H1 (cell line): Measurements from ENCODE around the gene GPX7. TPM values are rescaled to one million over a fixed set of nuclear protein-coding genes. Genes with fewer than 3 reads are reported as not detected.

Experiments
- CTCF ChIA-PET: fragments of 300-600 bp; sonication (Branson Sonifier 250); formaldehyde crosslinking; loops from one replicate; lab custom pipeline; 2021; ENCODE audit not compliant: partially characterized antibody; lab: Charles Lee
- POLR2A ChIA-PET: fragments of 300-600 bp; sonication (Branson Sonifier 250); formaldehyde crosslinking; loops from one replicate; lab custom pipeline; 2021; ENCODE audit warnings: inconsistent platforms; ENCODE audit not compliant: partially characterized antibody; lab: Charles Lee
- DNase-seq, 2 experiments: peaks; one replicate each; pipeline versions ENCODE4 v3.0.0 to v3.0.0-alpha.2; 2010 to 2022; ENCODE audit warnings: low spot score in 2 of 2, low read depth in 1 of 2, mixed read lengths in 1 of 2
- FAIRE-seq: peaks from 2 replicates; lab custom pipeline; 2011; peaks lifted over from hg19 to GRCh38; lab: Jason Lieb, UNC
- H2AFZ ChIP-seq: 2 replicates; pipeline ENCODE4 v1.8.1; 2012; ENCODE audit warnings: low read length, inconsistent platforms
- H2AK5ac ChIP-seq: 2 replicates; pipeline ENCODE4 v1.6.1; 2013; ENCODE audit warnings: low read depth, low read length
- H2BK120ac ChIP-seq: replicated peaks from 2 replicates; pipeline ENCODE3; 2013; ENCODE audit warnings: low read depth, low read length, inconsistent platforms
- H2BK12ac ChIP-seq: 2 replicates; pipeline ENCODE4 v1.6.1; 2013; ENCODE audit warnings: low read depth, low read length
- H2BK15ac ChIP-seq: 2 replicates; pipeline ENCODE4 v1.6.1; 2013; ENCODE audit warnings: low read length
- H2BK20ac ChIP-seq: 2 replicates; pipeline ENCODE4 v1.6.1; 2013; ENCODE audit warnings: low read length
- H2BK5ac ChIP-seq: 2 replicates; pipeline ENCODE4 v1.6.1; 2013; ENCODE audit warnings: low read depth, low read length
- H3K14ac ChIP-seq: 2 replicates; pipeline ENCODE4 v1.6.1; 2013; ENCODE audit warnings: inconsistent platforms; ENCODE audit not compliant: insufficient read length
- H3K18ac ChIP-seq: 2 replicates; pipeline ENCODE4 v1.6.1; 2013; ENCODE audit warnings: low read length; ENCODE audit errors: extremely low read depth
- H3K23ac ChIP-seq: 2 replicates; pipeline ENCODE4 v1.6.1; 2013; ENCODE audit warnings: inconsistent platforms; ENCODE audit not compliant: insufficient read length
- H3K23me2 ChIP-seq: 2 replicates; pipeline ENCODE4 v1.6.1; 2013; ENCODE audit warnings: low read depth, low read length
- H3K27ac ChIP-seq: 2 replicates; pipeline ENCODE4 v1.6.1; 2011; ENCODE audit warnings: low read depth, low read length, inconsistent platforms
- H3K27me3 ChIP-seq, 4 experiments: replicated peaks in 1 of 4; 1 replicate in 1 of 4; 2 replicates in 3 of 4; pipeline versions ENCODE4 v1.6.1 to v1.8.1; 2011 to 2013; ENCODE audit warnings: low read length in 3 of 4, mild to moderate bottlenecking in 3 of 4, inconsistent platforms in 2 of 4, mixed read lengths in 2 of 4, moderate library complexity in 1 of 4; ENCODE audit not compliant: control insufficient read depth in 3 of 4, insufficient read depth in 3 of 4; ENCODE audit errors: extremely low read depth in 1 of 4
- H3K36me3 ChIP-seq, 4 experiments: 2 replicates each; pipeline versions ENCODE4 v1.6.1 to v1.8.1; 2011 to 2013; ENCODE audit warnings: mild to moderate bottlenecking in 4 of 4, low read length in 3 of 4, moderate library complexity in 2 of 4, control low read depth in 1 of 4, inconsistent platforms in 1 of 4; ENCODE audit not compliant: insufficient read depth in 4 of 4, control insufficient read depth in 2 of 4
- H3K4ac ChIP-seq: replicated peaks from 2 replicates; pipeline ENCODE3; 2013; ENCODE audit warnings: low read length, low read depth, mixed read lengths, inconsistent platforms; ENCODE audit not compliant: insufficient read length
- H3K4me1 ChIP-seq, 4 experiments: replicated peaks in 1 of 4; 1 replicate in 1 of 4; 2 replicates in 3 of 4; pipeline versions ENCODE4 v1.6.1 to v1.8.1; 2011 to 2013; ENCODE audit warnings: low read length in 3 of 4, inconsistent platforms in 2 of 4, mixed read lengths in 1 of 4; ENCODE audit not compliant: insufficient read depth in 4 of 4, control insufficient read depth in 3 of 4
- H3K4me2 ChIP-seq, 2 experiments: 2 replicates each; pipeline versions ENCODE4 v1.6.1 to v1.8.1; 2011 to 2013; ENCODE audit warnings: low read depth in 2 of 2, low read length in 2 of 2, control low read depth in 1 of 2, inconsistent platforms in 1 of 2, mild to moderate bottlenecking in 1 of 2; ENCODE audit not compliant: insufficient read depth in 1 of 2
- H3K4me3 ChIP-seq, 4 experiments: fragments of 200-600, 300-600 bp in 1 of 4; sonication (generic), shearing (Covaris generic), sonication (Bioruptor Twin) in 1 of 4; 2 replicates each; pipeline versions ENCODE4 v1.5.1 to v1.8.1; 2011 to 2016; ENCODE audit warnings: low read length in 4 of 4, low read depth in 3 of 4, control low read depth in 2 of 4, inconsistent platforms in 2 of 4, mild to moderate bottlenecking in 2 of 4, mixed read lengths in 1 of 4, moderate library complexity in 1 of 4; ENCODE audit not compliant: insufficient read depth in 2 of 4; ENCODE audit errors: extremely low read depth in 1 of 4
- H3K56ac ChIP-seq: replicated peaks from 2 replicates; pipeline ENCODE3; 2013; ENCODE audit warnings: low read depth, mild to moderate bottlenecking, mixed read lengths, low read length, inconsistent platforms; ENCODE audit not compliant: insufficient read length
- H3K79me1 ChIP-seq: 2 replicates; pipeline ENCODE4 v1.6.1; 2013; ENCODE audit warnings: low read depth, low read length, control low read depth
- H3K79me2 ChIP-seq, 2 experiments: 2 replicates each; pipeline versions ENCODE4 v1.6.1 to v1.8.1; 2012 to 2013; ENCODE audit warnings: low read length in 2 of 2, mild to moderate bottlenecking in 2 of 2, inconsistent platforms in 1 of 2; ENCODE audit not compliant: insufficient read depth in 2 of 2, control insufficient read depth in 1 of 2
- H3K9ac ChIP-seq, 4 experiments: replicated peaks in 1 of 4; 1 replicate in 1 of 4; 2 replicates in 3 of 4; pipeline versions ENCODE4 v1.6.1 to v1.8.1; 2011 to 2013; ENCODE audit warnings: low read depth in 3 of 4, low read length in 3 of 4, control low read depth in 2 of 4, mild to moderate bottlenecking in 2 of 4, moderate library complexity in 2 of 4, inconsistent platforms in 1 of 4; ENCODE audit errors: extremely low read depth in 1 of 4
- H3K9me3 ChIP-seq, 2 experiments: 2 replicates each; pipeline versions ENCODE4 v1.6.1 to v1.8.1; 2012 to 2013; ENCODE audit warnings: mild to moderate bottlenecking in 2 of 2, moderate library complexity in 2 of 2, control low read depth in 1 of 2, inconsistent platforms in 1 of 2, low read depth in 1 of 2, low read length in 1 of 2, mixed read lengths in 1 of 2; ENCODE audit not compliant: insufficient read depth in 2 of 2
- H4K20me1 ChIP-seq, 2 experiments: replicated peaks in 1 of 2; 2 replicates each; pipeline versions ENCODE3 to v1.8.1; 2011 to 2013; ENCODE audit warnings: inconsistent platforms in 2 of 2, low read length in 2 of 2, mild to moderate bottlenecking in 1 of 2; ENCODE audit not compliant: insufficient read depth in 2 of 2, control insufficient read depth in 1 of 2
- H4K5ac ChIP-seq: 2 replicates; pipeline ENCODE4 v1.6.1; 2013; ENCODE audit warnings: low read length, low read depth, mixed read lengths, inconsistent platforms; ENCODE audit not compliant: insufficient read length
- H4K8ac ChIP-seq: 2 replicates; pipeline ENCODE4 v1.8.0; 2013; ENCODE audit warnings: mild to moderate bottlenecking, moderate library complexity, low read length, inconsistent platforms; ENCODE audit not compliant: insufficient read depth; ENCODE audit errors: extremely low read depth
- H4K91ac ChIP-seq: replicated peaks from 2 replicates; pipeline ENCODE3; 2013; ENCODE audit warnings: low read length, mixed read lengths, inconsistent platforms; ENCODE audit not compliant: insufficient read length
- ATF2 ChIP-seq: IDR thresholded peaks from 2 replicates; pipeline ENCODE4 v1.6.1; 2012; ENCODE audit warnings: low read length, inconsistent platforms
- BCL11A ChIP-seq, 2 experiments: IDR thresholded peaks; one replicate each; pipeline ENCODE4 v1.6.1; 2011; ENCODE audit warnings: low read depth in 2 of 2, low read length in 2 of 2, mild to moderate bottlenecking in 2 of 2
- EP300 ChIP-seq, 2 experiments: IDR thresholded peaks; 1 replicate in 1 of 2; 2 replicates in 1 of 2; pipeline ENCODE4 v1.6.1; 2011 to 2012; ENCODE audit warnings: low read depth in 2 of 2, low read length in 2 of 2, mild to moderate bottlenecking in 2 of 2, borderline replicate concordance in 1 of 2, inconsistent platforms in 1 of 2, moderate library complexity in 1 of 2
- GTF2F1 ChIP-seq: IDR thresholded peaks from 2 replicates; pipeline ENCODE4 v1.6.1; 2012; ENCODE audit warnings: low read depth, low read length, improper control_type of control experiment, borderline replicate concordance
- KDM4A ChIP-seq: IDR thresholded peaks from one replicate; pipeline ENCODE4 v1.7.1; 2012; ENCODE audit warnings: low read depth, mild to moderate bottlenecking, moderate library complexity, low read length, inconsistent platforms; ENCODE audit not compliant: severe bottlenecking
- PHF8 ChIP-seq: fragments of 200-600 bp; sonication (generic); conservative IDR thresholded peaks from 2 replicates; pipeline ENCODE4 v1.7.1; 2012; ENCODE audit warnings: low read depth, mild to moderate bottlenecking, inconsistent platforms, low read length, moderate library complexity
- RBBP5 ChIP-seq: IDR thresholded peaks from 2 replicates; pipeline ENCODE4 v1.7.1; 2012; ENCODE audit warnings: low read depth, mild to moderate bottlenecking, inconsistent platforms, low read length, moderate library complexity, borderline replicate concordance
- RNF2 ChIP-seq: fragments of 200-900, 300-1000 bp; sonication (generic); IDR thresholded peaks from 2 replicates; pipeline ENCODE4 v1.7.1; 2016; ENCODE audit warnings: borderline replicate concordance, low read depth, mild to moderate bottlenecking, antibody characterized with exemption, low read length; ENCODE audit not compliant: poor library complexity, severe bottlenecking; ENCODE audit errors: missing control alignments
- ZNF274 ChIP-seq: IDR thresholded peaks from 2 replicates; pipeline ENCODE4 v1.7.0; 2012; ENCODE audit warnings: low read length, borderline replicate concordance; ENCODE audit errors: extremely low read depth
- WGBS, 2 experiments: shearing (Covaris generic) in 1 of 2; methylation state at CpG; one replicate each; pipeline versions ENCODE4 v1.1.6 to v1.1.7; 2013 to 2015; ENCODE audit warnings: low lambda C conversion rate in 2 of 2, mixed read lengths in 2 of 2, inconsistent platforms in 1 of 2, low coverage in 1 of 2, missing lambda C conversion rate in 1 of 2; ENCODE audit not compliant: insufficient replicate concordance in 2 of 2, insufficient coverage in 1 of 2, insufficient read length in 1 of 2; ENCODE audit errors: extremely low coverage in 1 of 2, missing lambda C conversion rate in 1 of 2; 5-methylcytosine and 5-hydroxymethylcytosine counted together
- polyA plus RNA-seq, 7 experiments: library from polyadenylated mRNA; depleted of rRNA in 3 of 7; stranded (reverse) in 5 of 7; unstranded in 2 of 7; fragments of >200 nt in 5 of 7; fragments of 200-250 nt in 2 of 7; gene quantifications; 1 replicate in 5 of 7; 2 replicates in 1 of 7; 4 replicates in 1 of 7; pipeline versions ENCODE4 v1.2.1 to v1.2.3, GENCODE V29; 2011 to 2013; ENCODE audit warnings: missing spikeins in 2 of 7, mixed read lengths in 2 of 7
- total RNA-seq: library from RNA; stranded (reverse); fragmentation: NEBNext Ultra II Directional; extraction: Animal tissue kit (Norgen Biotek cat#: 25700); gene quantifications from 2 replicates; pipeline ENCODE4 v1.2.1, GENCODE V29; 2021

GPX7 gene
- total and polyA plus RNA-seq, 2 of the 8 experiments (the other 6 are each of a cell fraction or from before 2014, with no cell fraction given): 13.0 to 37.5 TPM

- no peak overlapping the region for H2AK5ac ChIP-seq
- TF ChIP-seq RNF2 (no peak), GTF2F1 (no peak), RBBP5 (no peak), EP300 (IDR thresholded peaks at IDR 0.05; ENCODE audit: borderline replicate concordance in 1 of 2, low read depth in 2 of 2, low read length in 2 of 2) (no peak), KDM4A (no peak), ATF2 (no peak), BCL11A (IDR thresholded peaks at IDR 0.05; ENCODE audit: low read depth in 2 of 2, low read length in 2 of 2) (no peak), PHF8 (no peak), ZNF274 (no peak)
Observed at GRCh38 chr1:52615489-52616042, 13.4 kb downstream of the GPX7 start.

More at GRCh38 chr1:52615489-52616042, 13.4 kb downstream of the GPX7 start:
- POLR2A ChIA-PET: interaction anchor here (1.3 to 2.2 kb wide), 2 partner anchors 12 to 14 kb away, joined by 4 read pairs; partner anchors contain the start of gene GPX7
- no peak for FAIRE-seq
- H2AFZ ChIP-seq: no peak overlapping the region
- no peak overlapping the region for H3K4ac ChIP-seq
- no peak overlapping the region for H4K5ac ChIP-seq
- H2BK12ac ChIP-seq: no peak overlapping the region
- no peak overlapping the region for H2BK120ac ChIP-seq
- H3K23me2 ChIP-seq: no peaks in the 10 kb centered on the region; the same call in 1 of the 2 replicates
- H2BK5ac ChIP-seq: no peak overlapping the region
- H3K18ac ChIP-seq: no peak overlapping the region
- DNase-seq: no peak
- no peaks in the 10 kb centered on the region for H3K36me3 ChIP-seq
- H3K56ac ChIP-seq: no peak overlapping the region
- no peaks in the 10 kb centered on the region for H3K79me1 ChIP-seq
- no peaks in the 10 kb centered on the region for H3K27me3 ChIP-seq
- H3K23ac ChIP-seq: no peak overlapping the region
- CTCF ChIA-PET: no interaction called here
- no peak overlapping the region for H3K9ac ChIP-seq
- no peaks in the 10 kb centered on the region for H3K9me3 ChIP-seq
- no peak overlapping the region for H4K8ac ChIP-seq
- H2BK15ac ChIP-seq: no peak overlapping the region
- WGBS, 2 experiments: 75% methylated on average over 5 of the region's 5 CpGs; no CpG with 5 or more reads in 1 of the 2 experiments
- H3K4me2 ChIP-seq: no peak overlapping the region
- H3K14ac ChIP-seq: no peak overlapping the region
- no peaks in the 10 kb centered on the region for H3K79me2 ChIP-seq
- H3K4me3 ChIP-seq: no peak overlapping the region
- H3K4me1 ChIP-seq: peaks cover 0 to 5% (median 2%) of the 10 kb centered on the region in 4 experiments; a peak in 2 of 7 replicates
- H4K20me1 ChIP-seq: no peaks in the 10 kb centered on the region
- no peak overlapping the region for H4K91ac ChIP-seq
- H2BK20ac ChIP-seq: no peak overlapping the region
- no peak overlapping the region for H3K27ac ChIP-seq
